ENCODE data around the gene UBTD1.

DNA sequence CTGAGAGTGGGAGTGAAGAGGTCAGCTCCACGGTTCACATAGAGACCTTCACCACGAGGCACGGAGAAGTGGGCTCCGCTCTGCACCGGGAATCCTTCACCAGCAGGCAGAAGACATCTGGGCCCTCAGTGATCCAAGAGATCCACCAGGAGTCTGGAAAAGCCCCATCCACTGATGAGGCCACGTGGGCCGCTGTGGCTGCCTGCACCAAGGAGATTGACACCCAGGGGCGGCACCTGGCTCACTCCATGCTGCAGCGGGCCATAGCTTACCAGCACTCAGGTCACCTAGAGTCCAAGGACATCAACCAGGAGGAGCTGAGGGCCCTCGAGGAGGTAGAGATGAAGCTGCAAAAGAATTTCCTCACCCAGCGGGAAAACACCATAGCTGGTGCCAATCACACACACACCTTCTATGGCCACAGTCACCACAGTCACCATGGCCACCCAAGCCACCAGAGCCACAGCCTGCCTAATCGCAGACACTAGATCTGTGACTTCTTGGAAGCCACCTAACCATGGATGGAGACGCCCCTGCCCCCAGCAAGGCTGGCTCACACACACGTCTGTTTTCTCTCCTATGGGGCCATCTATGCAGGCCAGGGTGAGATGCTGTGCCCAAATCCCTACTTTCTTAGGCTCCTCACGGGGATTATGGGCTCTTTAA lies 91.5 kb downstream of the UBTD1 start:
- TF ChIP-seq, protein P1, sequence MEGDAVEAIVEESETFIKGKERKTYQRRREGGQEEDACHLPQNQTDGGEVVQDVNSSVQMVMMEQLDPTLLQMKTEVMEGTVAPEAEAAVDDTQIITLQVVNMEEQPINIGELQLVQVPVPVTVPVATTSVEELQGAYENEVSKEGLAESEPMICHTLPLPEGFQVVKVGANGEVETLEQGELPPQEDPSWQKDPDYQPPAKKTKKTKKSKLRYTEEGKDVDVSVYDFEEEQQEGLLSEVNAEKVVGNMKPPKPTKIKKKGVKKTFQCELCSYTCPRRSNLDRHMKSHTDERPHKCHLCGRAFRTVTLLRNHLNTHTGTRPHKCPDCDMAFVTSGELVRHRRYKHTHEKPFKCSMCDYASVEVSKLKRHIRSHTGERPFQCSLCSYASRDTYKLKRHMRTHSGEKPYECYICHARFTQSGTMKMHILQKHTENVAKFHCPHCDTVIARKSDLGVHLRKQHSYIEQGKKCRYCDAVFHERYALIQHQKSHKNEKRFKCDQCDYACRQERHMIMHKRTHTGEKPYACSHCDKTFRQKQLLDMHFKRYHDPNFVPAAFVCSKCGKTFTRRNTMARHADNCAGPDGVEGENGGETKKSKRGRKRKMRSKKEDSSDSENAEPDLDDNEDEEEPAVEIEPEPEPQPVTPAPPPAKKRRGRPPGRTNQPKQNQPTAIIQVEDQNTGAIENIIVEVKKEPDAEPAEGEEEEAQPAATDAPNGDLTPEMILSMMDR (IDR thresholded peaks at IDR 0.05) = no peak
- no peak for TF ChIP-seq POLR2A (IDR thresholded peaks at IDR 0.05)
